ENCODE data around the gene KCNQ1.

The KCNQ1 gene

GRCh38 chr11:2530131-2530854 is 85.5 kb downstream of the KCNQ1 start:
- TF ChIP-seq EZH2phosphoT487 (IDR thresholded peaks at IDR 0.05; ENCODE audit: borderline replicate concordance) (no peak), CTCF (conservative IDR thresholded peaks at IDR 0.05; ENCODE audit: low read length) (no peak)
- H3K9ac ChIP-seq (ENCODE audit: low read depth, low read length, poor library complexity, severe bottlenecking) = no peak overlapping the region
- no peak overlapping the region for H3K4me3 ChIP-seq (ENCODE audit: low read length, poor library complexity, severe bottlenecking)
- no peaks in the 10 kb centered on the region for H3K9me3 ChIP-seq (ENCODE audit: insufficient read depth, low read depth, low read length)
- H4K20me1 ChIP-seq (ENCODE audit: insufficient read depth, low read length, poor library complexity, severe bottlenecking) = no peaks in the 10 kb centered on the region
- H3K27me3 ChIP-seq (ENCODE audit: insufficient read depth, low read length, poor library complexity, severe bottlenecking) = no peaks in the 10 kb centered on the region
- no peak overlapping the region for H2AFZ ChIP-seq (ENCODE audit: low read length)
- H3K79me2 ChIP-seq (ENCODE audit: insufficient read depth, low read length) = no peaks in the 10 kb centered on the region
- H3K4me1 ChIP-seq (ENCODE audit: insufficient read depth, low read length, poor library complexity, severe bottlenecking) = peaks cover 21% of the 10 kb centered on the region
- H3K36me3 ChIP-seq (ENCODE audit: insufficient read depth, low read length) = no peaks in the 10 kb centered on the region
- no peaks in the 10 kb centered on the region for H3K9me2 ChIP-seq (replicated peaks; ENCODE audit: low read depth, low read length)
- no peak overlapping the region for H3K4me2 ChIP-seq (ENCODE audit: low read depth, low read length, poor library complexity, severe bottlenecking)
- H3F3A ChIP-seq (ENCODE audit: low read depth) = no peaks in the 10 kb centered on the region

GRCh38 chr11:2530855-2531200 is 86.0 kb downstream of the KCNQ1 start:
- no peaks in the 10 kb centered on the region for H4K20me1 ChIP-seq (ENCODE audit: insufficient read depth, low read length, poor library complexity, severe bottlenecking)
- no peaks in the 10 kb centered on the region for H3K79me2 ChIP-seq (ENCODE audit: insufficient read depth, low read length)
- H3K27me3 ChIP-seq (ENCODE audit: insufficient read depth, low read length, poor library complexity, severe bottlenecking) = no peaks in the 10 kb centered on the region
- H3K36me3 ChIP-seq (ENCODE audit: insufficient read depth, low read length) = no peaks in the 10 kb centered on the region
- H3K9ac ChIP-seq (ENCODE audit: low read depth, low read length, poor library complexity, severe bottlenecking) = no peak overlapping the region
- H2AFZ ChIP-seq (ENCODE audit: low read length) = no peak overlapping the region
- H3K4me3 ChIP-seq (ENCODE audit: low read length, poor library complexity, severe bottlenecking) = no peak overlapping the region
- H3K9me3 ChIP-seq (ENCODE audit: insufficient read depth, low read depth, low read length) = no peaks in the 10 kb centered on the region
- H3K9me2 ChIP-seq (replicated peaks; ENCODE audit: low read depth, low read length) = no peaks in the 10 kb centered on the region
- H3F3A ChIP-seq (ENCODE audit: low read depth) = no peaks in the 10 kb centered on the region
- TF ChIP-seq EZH2phosphoT487 (IDR thresholded peaks at IDR 0.05; ENCODE audit: borderline replicate concordance) (no peak), CTCF (conservative IDR thresholded peaks at IDR 0.05; ENCODE audit: low read length) (no peak)
- H3K4me1 ChIP-seq (ENCODE audit: insufficient read depth, low read length, poor library complexity, severe bottlenecking) = peaks cover 21% of the 10 kb centered on the region
- H3K4me2 ChIP-seq (ENCODE audit: low read depth, low read length, poor library complexity, severe bottlenecking) = no peak overlapping the region

GRCh38 chr11:2531277-2531986 is 86.6 kb downstream of the KCNQ1 start:
- Histone ChIP-seq H4K20me1 (ENCODE audit: insufficient read depth, low read length, poor library complexity, severe bottlenecking) (no peaks in the 10 kb centered on the region), H2AFZ (ENCODE audit: low read length) (0 out of 2 replicates have a peak overlapping the region, but pooled peaks have one; percentile 58), H3K4me1 (ENCODE audit: insufficient read depth, low read length, poor library complexity, severe bottlenecking) (peaks cover 21% of the 10 kb centered on the region), H3K79me2 (ENCODE audit: insufficient read depth, low read length) (no peaks in the 10 kb centered on the region), H3K4me2 (ENCODE audit: low read depth, low read length, poor library complexity, severe bottlenecking) (no peak overlapping the region), H3K9ac (ENCODE audit: low read depth, low read length, poor library complexity, severe bottlenecking) (no peak overlapping the region), H3K9me3 (ENCODE audit: insufficient read depth, low read depth, low read length) (no peaks in the 10 kb centered on the region), H3K36me3 (ENCODE audit: insufficient read depth, low read length) (no peaks in the 10 kb centered on the region), H3K9me2 (replicated peaks; ENCODE audit: low read depth, low read length) (no peaks in the 10 kb centered on the region), H3K4me3 (ENCODE audit: low read length, poor library complexity, severe bottlenecking) (no peak overlapping the region), H3F3A (ENCODE audit: low read depth) (no peaks in the 10 kb centered on the region), H3K27me3 (ENCODE audit: insufficient read depth, low read length, poor library complexity, severe bottlenecking) (no peaks in the 10 kb centered on the region)
- TF ChIP-seq EZH2phosphoT487 (IDR thresholded peaks at IDR 0.05; ENCODE audit: borderline replicate concordance) = no peak
- TF ChIP-seq CTCF (conservative IDR thresholded peaks at IDR 0.05; ENCODE audit: low read length) = peak; percentile 95

All from Loucy (cell line).